Right lung (tissue), 5 donors: ENCODE results near the gene POR. TPM values are rescaled to one million over a fixed set of nuclear protein-coding genes. Genes with fewer than 3 reads are reported as not detected.
"Not testable (repeated sequence)": the region's sequence is repeated elsewhere in the genome, so short reads cannot be mapped to it uniquely, and the experiment has no call there.

ENCODE experiments used
- DNase-seq, 2 donors: peaks; one replicate each; pipeline ENCODE4 v3.0.0-alpha.2; 2013
- polyA plus RNA-seq, 5 donors: library from polyadenylated mRNA; unstranded; fragments of 120-200 nt; gene quantifications; one replicate each; pipeline versions ENCODE4 v1.2.1 to v1.2.3, GENCODE V29; 2013; ENCODE audit warnings: inconsistent platforms in 1 of 5, low replicate concordance in 1 of 5; ENCODE audit not compliant: insufficient read length in 5 of 5, insufficient read depth in 1 of 5

POR gene
- polyA plus RNA-seq, 5 donors, result 40.9 to 62.8 (median 48.1) TPM

GRCh38 chr7:76016191-76016947 lies 101.4 kb downstream of the POR start:
- DNase-seq, result no peak

- DNase-seq, result not testable (repeated sequence)
Measured at GRCh38 chr7:76018520-76018919, 103.6 kb downstream of the POR start.

- peak; percentile 42 to 53 for DNase-seq
Measured at GRCh38 chr7:76020031-76020714, 105.2 kb downstream of the POR start.

- no peak for DNase-seq
Measured at GRCh38 chr7:76022026-76022780, 107.2 kb downstream of the POR start.

- DNase-seq, result no peak
Measured at GRCh38 chr7:76023002-76023401, 108.0 kb downstream of the POR start.

GRCh38 chr7:76029682-76030081 lies 114.7 kb downstream of the POR start:
- not testable (repeated sequence) for DNase-seq

- DNase-seq, result no peak
Measured at GRCh38 chr7:76031964-76032363, 117.0 kb downstream of the POR start.

Other genes starting within 250 kb of the POR start
- 10 to 100 TPM; 33.4 to 44.7 (median 41.7) TPM for gene HIP1, start 176.2 kb upstream of the POR start, polyA plus RNA-seq
- under 1 TPM in 3 of 5 donors, not detected in 2; 0.21 to 0.73 (median 0.59) TPM for gene CCL26, start 142.9 kb upstream of the POR start, polyA plus RNA-seq
- gene CCL24, start 101.3 kb upstream of the POR start, polyA plus RNA-seq, result 1 to 10 TPM in 1 of 5 donors, under 1 TPM in 3, not detected in 1; 0.20 to 2.5 (median 0.49) TPM
- 10 to 100 TPM; 36.6 to 65.7 (median 45.4) TPM for gene RHBDD2, start 36.1 kb upstream of the POR start, polyA plus RNA-seq
- 10 to 100 TPM; 34.0 to 45.8 (median 42.5) TPM for gene TMEM120A, start 79.4 kb downstream of the POR start, polyA plus RNA-seq
- 10 to 100 TPM; 33.6 to 45.6 (median 43.2) TPM for gene STYXL1, start 132.8 kb downstream of the POR start, polyA plus RNA-seq
- gene MDH2, start 133.0 kb downstream of the POR start, polyA plus RNA-seq, result 100 to 1,000 TPM; 119 to 213 (median 152) TPM